Mammary epithelial cell (primary cell): Measurements from ENCODE around the gene CD226.

Experiments used
- CTCF ChIP-seq, 2 donors: IDR thresholded peaks in 1 of 2; conservative IDR thresholded peaks in 1 of 2; 2 replicates each; pipeline ENCODE4 v1.5.1; 2011 to 2012; ENCODE audit warnings: inconsistent platforms in 2 of 2, low read length in 2 of 2, mild to moderate bottlenecking in 2 of 2, control low read depth in 1 of 2, low read depth in 1 of 2; ENCODE audit not compliant: insufficient read depth in 1 of 2; ENCODE audit errors: extremely low read depth in 1 of 2
- EZH2 ChIP-seq: IDR thresholded peaks from 2 replicates; pipeline ENCODE4 v1.6.1; 2012; ENCODE audit warnings: low read length, inconsistent platforms, borderline replicate concordance

- TF ChIP-seq CTCF (conservative IDR thresholded peaks at IDR 0.05 in 1 of 2, IDR thresholded peaks at IDR 0.05 in 1 of 2; ENCODE audit: extremely low read depth in 1 of 2, insufficient read depth in 1 of 2, low read depth in 1 of 2, low read length in 2 of 2) (no peak), EZH2 (no peak)
These were observed 76.3 kb downstream of the CD226 start for GRCh38 chr18:69871363-69871762.
